HL-60 (cell line): Measurements from ENCODE around the gene TMEM221.
A peak's percentile ranks its signal among the peaks of the same experiment; 100 is the strongest.

Experiments
- DNase-seq, 2 experiments: peaks; one replicate each; pipeline ENCODE4 v3.0.0-alpha.2; 2010 to 2020; ENCODE audit warnings: low read depth in 1 of 2, low spot score in 1 of 2
- H3K27ac ChIP-seq: fragments of 250-450 bp; sonication (Bioruptor Pico); replicated peaks from 2 replicates; pipeline ENCODE4 v1.5.1; 2020; ENCODE audit warnings: mild to moderate bottlenecking, moderate library complexity
- H3K27me3 ChIP-seq: fragments of 250-450 bp; sonication (Bioruptor Pico); 2 replicates; pipeline ENCODE4 v1.5.1; 2021; ENCODE audit warnings: mild to moderate bottlenecking, moderate library complexity; ENCODE audit not compliant: insufficient read depth, poor library complexity, severe bottlenecking
- H3K4me3 ChIP-seq: replicated peaks from 2 replicates; pipeline ENCODE4 v1.5.1; 2011; ENCODE audit warnings: mild to moderate bottlenecking, control low read depth, low read length; ENCODE audit not compliant: insufficient read depth
- GABPA ChIP-seq: IDR thresholded peaks from 2 replicates; pipeline ENCODE4 v1.6.1; 2012; ENCODE audit warnings: low read depth
- POLR2AphosphoS5 ChIP-seq: IDR thresholded peaks from 2 replicates; pipeline ENCODE4 v1.6.1; 2012; ENCODE audit warnings: low read depth
- SPI1 ChIP-seq: IDR thresholded peaks from 2 replicates; pipeline ENCODE4 v1.6.1; 2012; ENCODE audit warnings: low read depth, mild to moderate bottlenecking, borderline replicate concordance
- TF ChIP-seq, protein P1 (sequence below): IDR thresholded peaks from 2 replicates; pipeline ENCODE4 v1.6.1; 2012; ENCODE audit warnings: low read depth; ENCODE audit not compliant: insufficient replicate concordance
- TF ChIP-seq, protein P2 (sequence below): IDR thresholded peaks from one replicate; pipeline ENCODE4 v1.5.1; 2011; ENCODE audit warnings: low read length, control low read depth, inconsistent platforms; ENCODE audit not compliant: insufficient read depth

TMEM221 gene

DNA sequence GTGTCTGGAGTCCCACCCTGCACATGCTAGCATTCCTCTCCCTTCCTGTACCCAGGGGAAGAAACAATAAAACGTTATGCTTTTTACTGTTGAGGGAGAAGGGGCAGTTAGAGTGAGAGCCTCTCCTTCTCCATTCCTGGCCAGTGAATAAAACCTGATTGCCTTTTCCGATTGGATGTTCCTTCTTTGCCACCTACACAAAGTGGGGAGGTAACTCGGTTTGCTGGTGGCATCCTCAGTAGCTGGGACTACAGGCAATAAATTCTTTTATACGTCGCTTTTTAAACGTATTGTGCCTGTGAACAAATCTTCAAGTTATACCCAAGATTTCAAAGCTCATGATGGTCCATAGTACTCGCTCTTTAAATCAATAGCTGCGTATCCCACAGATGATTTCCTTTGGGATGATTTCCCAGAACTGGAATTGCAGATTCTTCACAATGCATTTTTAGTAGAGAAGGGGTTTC is 29.3 kb downstream of the TMEM221 start:
- Histone ChIP-seq H3K27ac (peak overlapping the region; percentile 64), H3K27me3 (no peaks in the 10 kb centered on the region), H3K4me3 (peak overlapping the region; percentile 51)
- TF ChIP-seq, protein P1, sequence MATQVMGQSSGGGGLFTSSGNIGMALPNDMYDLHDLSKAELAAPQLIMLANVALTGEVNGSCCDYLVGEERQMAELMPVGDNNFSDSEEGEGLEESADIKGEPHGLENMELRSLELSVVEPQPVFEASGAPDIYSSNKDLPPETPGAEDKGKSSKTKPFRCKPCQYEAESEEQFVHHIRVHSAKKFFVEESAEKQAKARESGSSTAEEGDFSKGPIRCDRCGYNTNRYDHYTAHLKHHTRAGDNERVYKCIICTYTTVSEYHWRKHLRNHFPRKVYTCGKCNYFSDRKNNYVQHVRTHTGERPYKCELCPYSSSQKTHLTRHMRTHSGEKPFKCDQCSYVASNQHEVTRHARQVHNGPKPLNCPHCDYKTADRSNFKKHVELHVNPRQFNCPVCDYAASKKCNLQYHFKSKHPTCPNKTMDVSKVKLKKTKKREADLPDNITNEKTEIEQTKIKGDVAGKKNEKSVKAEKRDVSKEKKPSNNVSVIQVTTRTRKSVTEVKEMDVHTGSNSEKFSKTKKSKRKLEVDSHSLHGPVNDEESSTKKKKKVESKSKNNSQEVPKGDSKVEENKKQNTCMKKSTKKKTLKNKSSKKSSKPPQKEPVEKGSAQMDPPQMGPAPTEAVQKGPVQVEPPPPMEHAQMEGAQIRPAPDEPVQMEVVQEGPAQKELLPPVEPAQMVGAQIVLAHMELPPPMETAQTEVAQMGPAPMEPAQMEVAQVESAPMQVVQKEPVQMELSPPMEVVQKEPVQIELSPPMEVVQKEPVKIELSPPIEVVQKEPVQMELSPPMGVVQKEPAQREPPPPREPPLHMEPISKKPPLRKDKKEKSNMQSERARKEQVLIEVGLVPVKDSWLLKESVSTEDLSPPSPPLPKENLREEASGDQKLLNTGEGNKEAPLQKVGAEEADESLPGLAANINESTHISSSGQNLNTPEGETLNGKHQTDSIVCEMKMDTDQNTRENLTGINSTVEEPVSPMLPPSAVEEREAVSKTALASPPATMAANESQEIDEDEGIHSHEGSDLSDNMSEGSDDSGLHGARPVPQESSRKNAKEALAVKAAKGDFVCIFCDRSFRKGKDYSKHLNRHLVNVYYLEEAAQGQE, result no peak
- TF ChIP-seq GABPA (no peak), SPI1 (no peak), POLR2AphosphoS5 (no peak)
- TF ChIP-seq, protein P2, sequence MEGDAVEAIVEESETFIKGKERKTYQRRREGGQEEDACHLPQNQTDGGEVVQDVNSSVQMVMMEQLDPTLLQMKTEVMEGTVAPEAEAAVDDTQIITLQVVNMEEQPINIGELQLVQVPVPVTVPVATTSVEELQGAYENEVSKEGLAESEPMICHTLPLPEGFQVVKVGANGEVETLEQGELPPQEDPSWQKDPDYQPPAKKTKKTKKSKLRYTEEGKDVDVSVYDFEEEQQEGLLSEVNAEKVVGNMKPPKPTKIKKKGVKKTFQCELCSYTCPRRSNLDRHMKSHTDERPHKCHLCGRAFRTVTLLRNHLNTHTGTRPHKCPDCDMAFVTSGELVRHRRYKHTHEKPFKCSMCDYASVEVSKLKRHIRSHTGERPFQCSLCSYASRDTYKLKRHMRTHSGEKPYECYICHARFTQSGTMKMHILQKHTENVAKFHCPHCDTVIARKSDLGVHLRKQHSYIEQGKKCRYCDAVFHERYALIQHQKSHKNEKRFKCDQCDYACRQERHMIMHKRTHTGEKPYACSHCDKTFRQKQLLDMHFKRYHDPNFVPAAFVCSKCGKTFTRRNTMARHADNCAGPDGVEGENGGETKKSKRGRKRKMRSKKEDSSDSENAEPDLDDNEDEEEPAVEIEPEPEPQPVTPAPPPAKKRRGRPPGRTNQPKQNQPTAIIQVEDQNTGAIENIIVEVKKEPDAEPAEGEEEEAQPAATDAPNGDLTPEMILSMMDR, result no peak
- no peak for DNase-seq

DNA sequence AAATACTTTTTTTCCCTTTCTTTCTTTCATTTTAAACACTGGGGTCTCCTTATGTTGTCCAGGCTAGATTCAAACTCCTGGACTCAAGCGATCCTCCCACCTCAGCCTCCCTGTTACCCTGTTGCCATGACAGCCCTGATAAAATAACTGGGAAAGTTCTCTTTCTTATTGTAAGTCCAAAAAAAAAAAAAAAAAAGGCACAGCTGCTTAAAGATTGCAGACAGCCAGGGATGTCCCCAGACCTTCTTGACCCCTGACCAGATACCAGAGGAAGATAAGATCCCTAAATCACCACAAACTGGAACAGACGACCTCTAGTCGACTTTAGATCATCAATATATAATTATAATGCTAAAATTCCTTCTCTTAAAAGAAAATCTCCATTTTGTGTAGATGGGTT is 29.8 kb downstream of the TMEM221 start:
- DNase-seq, result no peak
- Histone ChIP-seq H3K27ac (peak overlapping the region; percentile 64), H3K4me3 (no peak overlapping the region; the same call in 1 of the 2 replicates), H3K27me3 (no peaks in the 10 kb centered on the region)
- TF ChIP-seq, protein P2, result no peak
- TF ChIP-seq, protein P1, result no peak
- TF ChIP-seq POLR2AphosphoS5, result no peak
- TF ChIP-seq GABPA, result no peak
- no peak for TF ChIP-seq SPI1

DNA sequence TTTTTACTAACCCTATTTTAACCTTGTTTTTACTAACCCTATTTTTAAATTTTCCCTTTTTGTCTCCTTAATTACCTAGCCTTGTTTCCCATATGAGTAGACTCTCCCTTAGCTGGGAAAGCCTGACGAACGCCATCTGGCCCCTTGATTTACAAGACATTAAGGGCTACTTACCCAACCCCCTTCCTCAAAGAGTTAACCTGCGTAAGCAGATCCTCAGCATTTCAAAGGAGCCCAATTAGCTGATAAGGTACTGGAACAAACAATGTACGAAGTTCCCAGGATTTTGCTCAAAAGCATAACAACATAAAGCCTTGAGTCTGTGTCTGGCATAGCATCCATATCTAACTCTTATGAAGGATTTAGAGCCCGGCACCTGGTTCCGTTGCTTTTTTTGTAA is 33.3 kb downstream of the TMEM221 start:
- Histone ChIP-seq H3K27me3 (no peaks in the 10 kb centered on the region), H3K4me3 (no peak overlapping the region), H3K27ac (no peak overlapping the region)
- DNase-seq, result no peak
- TF ChIP-seq GABPA (no peak), POLR2AphosphoS5 (no peak), SPI1 (no peak)
- TF ChIP-seq, protein P1, result no peak
- TF ChIP-seq, protein P2, result no peak
